ENCODE measurements around the gene DIS3L2. TPM values are rescaled to one million over a fixed set of nuclear protein-coding genes. Genes with fewer than 3 reads are reported as not detected.
A peak's percentile ranks its signal among the peaks of the same experiment; 100 is the strongest.

Gene DIS3L2
- total and polyA plus RNA-seq, 2 of the 8 experiments (the other 6 are each of a cell fraction or from before 2014, with no cell fraction given): 11.5 to 21.6 TPM

DNA sequence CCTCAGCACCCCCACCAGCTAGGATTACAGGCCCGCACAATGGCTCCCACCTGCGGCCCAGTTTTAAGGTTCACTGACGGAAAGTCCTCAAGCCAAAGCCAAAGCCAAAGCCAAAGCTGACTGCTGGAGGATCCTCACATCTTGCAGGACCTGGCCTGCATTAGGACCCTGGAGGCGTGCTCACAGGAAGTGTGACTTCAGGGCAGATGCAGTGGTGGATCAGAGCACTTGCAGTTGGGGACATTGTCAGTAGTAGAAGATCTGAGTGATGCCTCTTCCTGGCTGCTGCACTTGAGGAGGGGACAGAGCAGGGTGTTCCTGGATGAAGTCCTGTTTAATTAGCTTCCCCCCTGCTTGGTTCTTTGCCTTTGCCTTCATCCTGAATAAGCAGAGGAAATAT lies 348.1 kb downstream of the DIS3L2 start:
- no peak overlapping the region for H3K9ac ChIP-seq (replicated peaks in 1 of 4; ENCODE audit: extremely low read depth in 1 of 4, low read depth in 3 of 4, low read length in 3 of 4)
- no peak overlapping the region for H2AFZ ChIP-seq (ENCODE audit: low read length)
- peaks cover 7% of the 10 kb centered on the region in 2 experiments for H3K9me3 ChIP-seq (ENCODE audit: insufficient read depth in 2 of 2, low read depth in 1 of 2, low read length in 1 of 2)
- H2BK20ac ChIP-seq (ENCODE audit: low read length): no peak overlapping the region
- H3K4me1 ChIP-seq (replicated peaks in 1 of 4; ENCODE audit: control insufficient read depth in 3 of 4, insufficient read depth in 4 of 4, low read length in 3 of 4): no peaks in the 10 kb centered on the region
- H3K23me2 ChIP-seq (ENCODE audit: low read depth, low read length): no peaks in the 10 kb centered on the region
- no peak overlapping the region for H3K4ac ChIP-seq (replicated peaks; ENCODE audit: insufficient read length, low read depth, low read length)
- no peak overlapping the region for H2BK15ac ChIP-seq (ENCODE audit: low read length)
- H3K18ac ChIP-seq (ENCODE audit: extremely low read depth, low read length): no peak overlapping the region
- H2BK12ac ChIP-seq (ENCODE audit: low read depth, low read length): no peak overlapping the region
- no peak for TF ChIP-seq SP2 (IDR thresholded peaks at IDR 0.05; ENCODE audit: low read length)
- H3K4me3 ChIP-seq (ENCODE audit: extremely low read depth in 1 of 4, insufficient read depth in 2 of 4, low read depth in 3 of 4, low read length in 4 of 4): no peak overlapping the region
- no peak overlapping the region for H4K5ac ChIP-seq (ENCODE audit: insufficient read length, low read depth, low read length)
- H4K20me1 ChIP-seq (replicated peaks in 1 of 2; ENCODE audit: control insufficient read depth in 1 of 2, insufficient read depth in 2 of 2, low read length in 2 of 2): no peaks in the 10 kb centered on the region
- FAIRE-seq (no peak), DNase-seq (ENCODE audit: low read depth in 1 of 2, low spot score in 2 of 2) (no peak)
- H2AK5ac ChIP-seq (ENCODE audit: low read depth, low read length): no peak overlapping the region
- ChIA-PET CTCF (ENCODE audit: partially characterized antibody) (interaction anchor here (0.9 to 7.7 kb wide), 9 partner anchors 12 to 403 kb away, joined by 3 to 65 read pairs (median 5); no protein-coding TSS in a partner anchor), POLR2A (ENCODE audit: partially characterized antibody) (no interaction called here)
- H3K56ac ChIP-seq (replicated peaks; ENCODE audit: insufficient read length, low read depth, low read length): no peak overlapping the region
- peak overlapping the region; percentile 88; the same call in 1 of the 2 replicates for H4K8ac ChIP-seq (ENCODE audit: extremely low read depth, insufficient read depth, low read length)
- H3K79me1 ChIP-seq (ENCODE audit: low read depth, low read length): no peaks in the 10 kb centered on the region
- no peak overlapping the region for H3K23ac ChIP-seq (ENCODE audit: insufficient read length)
- H2BK120ac ChIP-seq (replicated peaks; ENCODE audit: low read depth, low read length): no peak overlapping the region
- no peak overlapping the region for H3K4me2 ChIP-seq (ENCODE audit: insufficient read depth in 1 of 2, low read depth in 2 of 2, low read length in 2 of 2)
- H4K91ac ChIP-seq (replicated peaks; ENCODE audit: insufficient read length, low read length): no peak overlapping the region
- H3K79me2 ChIP-seq (ENCODE audit: control insufficient read depth in 1 of 2, insufficient read depth in 2 of 2, low read length in 2 of 2): no peaks in the 10 kb centered on the region
- H3K27me3 ChIP-seq (replicated peaks in 1 of 4; ENCODE audit: control insufficient read depth in 3 of 4, extremely low read depth in 1 of 4, insufficient read depth in 3 of 4, low read length in 3 of 4): no peaks in the 10 kb centered on the region
- WGBS, 2 experiments (ENCODE audit: extremely low coverage in 1 of 2, insufficient coverage in 1 of 2, insufficient read length in 1 of 2, insufficient replicate concordance in 2 of 2, low coverage in 1 of 2, low lambda C conversion rate in 2 of 2, missing lambda C conversion rate in 1 of 2): 80% methylated on average over 4 of the region's 4 CpGs; no CpG with 5 or more reads in 1 of the 2 experiments
- no peak overlapping the region for H3K14ac ChIP-seq (ENCODE audit: insufficient read length)
- no peaks in the 10 kb centered on the region for H3K36me3 ChIP-seq (ENCODE audit: control insufficient read depth in 2 of 4, insufficient read depth in 4 of 4, low read length in 3 of 4)
- no peak overlapping the region for H2BK5ac ChIP-seq (ENCODE audit: low read depth, low read length)
- H3K27ac ChIP-seq (ENCODE audit: low read depth, low read length): no peak overlapping the region

Measured in H1 (cell line).